ENCODE results near the gene IGSF5.

DNA sequence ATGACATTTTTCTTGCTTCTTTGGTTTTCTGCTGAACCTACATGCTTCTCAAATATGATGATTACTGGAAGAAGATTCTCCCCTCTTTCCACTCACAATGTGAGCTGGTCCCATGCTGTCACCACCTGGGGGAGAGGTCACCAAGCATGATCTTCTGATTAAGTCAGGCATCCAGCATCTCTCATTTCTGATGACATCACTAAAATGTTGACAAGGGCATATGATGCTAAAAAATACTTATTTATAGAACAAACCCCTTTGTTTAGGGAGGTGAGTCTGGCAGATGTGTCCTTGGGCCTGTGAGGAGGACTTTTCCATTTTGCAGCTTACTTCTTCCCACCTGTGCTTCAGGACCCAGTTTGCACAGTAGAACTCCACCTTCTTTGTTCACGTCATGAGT, 80.3 kb downstream of the IGSF5 start:
- TF ChIP-seq, protein P1, sequence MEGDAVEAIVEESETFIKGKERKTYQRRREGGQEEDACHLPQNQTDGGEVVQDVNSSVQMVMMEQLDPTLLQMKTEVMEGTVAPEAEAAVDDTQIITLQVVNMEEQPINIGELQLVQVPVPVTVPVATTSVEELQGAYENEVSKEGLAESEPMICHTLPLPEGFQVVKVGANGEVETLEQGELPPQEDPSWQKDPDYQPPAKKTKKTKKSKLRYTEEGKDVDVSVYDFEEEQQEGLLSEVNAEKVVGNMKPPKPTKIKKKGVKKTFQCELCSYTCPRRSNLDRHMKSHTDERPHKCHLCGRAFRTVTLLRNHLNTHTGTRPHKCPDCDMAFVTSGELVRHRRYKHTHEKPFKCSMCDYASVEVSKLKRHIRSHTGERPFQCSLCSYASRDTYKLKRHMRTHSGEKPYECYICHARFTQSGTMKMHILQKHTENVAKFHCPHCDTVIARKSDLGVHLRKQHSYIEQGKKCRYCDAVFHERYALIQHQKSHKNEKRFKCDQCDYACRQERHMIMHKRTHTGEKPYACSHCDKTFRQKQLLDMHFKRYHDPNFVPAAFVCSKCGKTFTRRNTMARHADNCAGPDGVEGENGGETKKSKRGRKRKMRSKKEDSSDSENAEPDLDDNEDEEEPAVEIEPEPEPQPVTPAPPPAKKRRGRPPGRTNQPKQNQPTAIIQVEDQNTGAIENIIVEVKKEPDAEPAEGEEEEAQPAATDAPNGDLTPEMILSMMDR (IDR thresholded peaks at IDR 0.05) = no peak
- TF ChIP-seq ZFX (IDR thresholded peaks at IDR 0.05; ENCODE audit: borderline replicate concordance) = no peak
